Measurements from ENCODE around the gene SLC25A22. TPM values are rescaled to one million over a fixed set of nuclear protein-coding genes. Genes with fewer than 3 reads are reported as not detected.
A peak's percentile ranks its signal among the peaks of the same experiment; 100 is the strongest.

SLC25A22 gene
- total RNA-seq, 4 donors from 2014 or later: 5.2 to 14.5 (median 6.9) TPM

GRCh38 chr11:837990-838307 lies 39.9 kb upstream of the SLC25A22 start:
- Histone ChIP-seq H3K4me1 (peaks cover 6 to 86% (median 26%) of the 10 kb centered on the region in 3 donors), H3K9me3 (no peaks in the 10 kb centered on the region), H3K4me3 (no peak overlapping the region), H3K27ac (peak overlapping the region in 1 of 4 donors; percentile 19), H3K27me3 (no peaks in the 10 kb centered on the region), H3K36me3 (peaks cover 0 to 50% of the 10 kb centered on the region in 2 donors)
- ATAC-seq: no peak
- WGBS, 2 donors (ENCODE audit: low coverage in 1 of 2): no CpG with 5 or more reads among the region's 8 CpGs
- TF ChIP-seq POLR2AphosphoS5 (IDR thresholded peaks at IDR 0.05) (no peak), EP300 (IDR thresholded peaks at IDR 0.05) (no peak), POLR2A (IDR thresholded peaks at IDR 0.05) (no peak), CTCF (IDR thresholded peaks at IDR 0.05) (no peak)

GRCh38 chr11:837189-837989 lies 39.3 kb upstream of the SLC25A22 start:
- no peaks in the 10 kb centered on the region for H3K9me3 ChIP-seq
- H3K4me1 ChIP-seq: peaks cover 6 to 90% (median 28%) of the 10 kb centered on the region in 3 donors
- WGBS, 2 donors (ENCODE audit: low coverage in 1 of 2): 0% methylated on average over 1 of the region's 22 CpGs; no CpG with 5 or more reads in 1 of the 2 donors
- no peak for ATAC-seq
- no peak overlapping the region for H3K4me3 ChIP-seq
- peaks cover 0 to 50% of the 10 kb centered on the region in 2 donors for H3K36me3 ChIP-seq
- peak overlapping the region in 2 of 4 donors; percentile 48 to 89 for H3K27ac ChIP-seq
- no peak for TF ChIP-seq EP300 (IDR thresholded peaks at IDR 0.05)
- TF ChIP-seq POLR2AphosphoS5 (IDR thresholded peaks at IDR 0.05): peak; percentile 9
- peaks cover 2% of the 10 kb centered on the region for H3K27me3 ChIP-seq

GRCh38 chr11:836700-837099 lies 38.6 kb upstream of the SLC25A22 start:
- H3K4me3 ChIP-seq: no peak overlapping the region
- TF ChIP-seq EP300 (IDR thresholded peaks at IDR 0.05) (no peak), CTCF (IDR thresholded peaks at IDR 0.05) (no peak), POLR2A (IDR thresholded peaks at IDR 0.05) (no peak), POLR2AphosphoS5 (IDR thresholded peaks at IDR 0.05) (no peak)
- peaks cover 6 to 96% (median 34%) of the 10 kb centered on the region in 3 donors for H3K4me1 ChIP-seq
- peaks cover 9% of the 10 kb centered on the region for H3K27me3 ChIP-seq
- H3K27ac ChIP-seq: peak overlapping the region in 2 of 4 donors; percentile 48 to 89
- peaks cover 0 to 50% of the 10 kb centered on the region in 2 donors for H3K36me3 ChIP-seq
- no peaks in the 10 kb centered on the region for H3K9me3 ChIP-seq
- ATAC-seq: no peak
- WGBS, 2 donors (ENCODE audit: low coverage in 1 of 2): no CpG with 5 or more reads among the region's 9 CpGs

GRCh38 chr11:836274-836673 lies 38.2 kb upstream of the SLC25A22 start:
- H3K27ac ChIP-seq: peak overlapping the region in 3 of 4 donors; percentile 48 to 89 (median 56)
- no CpG with 5 or more reads among the region's 14 CpGs for WGBS, 2 donors (ENCODE audit: low coverage in 1 of 2)
- H3K4me1 ChIP-seq: peaks cover 6 to 96% (median 31%) of the 10 kb centered on the region in 3 donors

More at GRCh38 chr11:836274-836673, 38.2 kb upstream of the SLC25A22 start:
- Histone ChIP-seq H3K27me3 (peaks cover 13% of the 10 kb centered on the region), H3K4me3 (no peak overlapping the region), H3K36me3 (peaks cover 0 to 50% of the 10 kb centered on the region in 2 donors), H3K9me3 (no peaks in the 10 kb centered on the region)
- no peak for ATAC-seq
- TF ChIP-seq POLR2AphosphoS5 (IDR thresholded peaks at IDR 0.05) (no peak), POLR2A (IDR thresholded peaks at IDR 0.05) (no peak), CTCF (IDR thresholded peaks at IDR 0.05) (no peak), EP300 (IDR thresholded peaks at IDR 0.05) (no peak)
